Breast epithelium (tissue), 3 donors: Measurements from ENCODE around the gene BBS10.

ENCODE experiments used
- CTCF ChIP-seq, 3 donors: fragments of 450-650 bp; IDR thresholded peaks; one replicate each; pipeline ENCODE4 v1.5.1; 2016 to 2017; ENCODE audit warnings: antibody characterized with exemption in 3 of 3, mild to moderate bottlenecking in 3 of 3, moderate library complexity in 3 of 3
- POLR2A ChIP-seq: fragments of 450-650 bp; IDR thresholded peaks from one replicate; pipeline ENCODE4 v1.6.1; 2016; ENCODE audit warnings: antibody characterized with exemption, mild to moderate bottlenecking, moderate library complexity
- POLR2AphosphoS5 ChIP-seq, 3 donors: sonication (generic); formaldehyde crosslinking; IDR thresholded peaks; one replicate each; pipeline ENCODE4 v1.6.1; 2017; ENCODE audit warnings: antibody characterized with exemption in 3 of 3

- TF ChIP-seq CTCF (IDR thresholded peaks at IDR 0.05), result no peak
- no peak for TF ChIP-seq POLR2AphosphoS5 (IDR thresholded peaks at IDR 0.05)
- no peak for TF ChIP-seq POLR2A
Measured at GRCh38 chr12:76383988-76384387, 35.8 kb upstream of the BBS10 start.
